Adrenal gland (tissue), 5 donors: ENCODE results near the gene UBA52.

ENCODE experiments used
- CTCF ChIP-seq, 6 experiments: fragments of 450-650 bp in 4 of 6; fragments of 200-600 bp in 2 of 6; sonication (generic) in 1 of 6; IDR thresholded peaks; 1 replicate in 5 of 6; 2 replicates in 1 of 6; pipeline versions ENCODE4 v1.5.1 to v1.8.0; 2016 to 2021; ENCODE audit warnings: antibody characterized with exemption in 6 of 6, mild to moderate bottlenecking in 2 of 6, moderate library complexity in 1 of 6
- POLR2A ChIP-seq, 2 donors: fragments of 450-650 bp; IDR thresholded peaks; one replicate each; pipeline ENCODE4 v1.6.1; 2017; ENCODE audit warnings: antibody characterized with exemption in 2 of 2, mild to moderate bottlenecking in 2 of 2, moderate library complexity in 1 of 2
- donor health status: DM: no; HTN: no; CAD: no.

DNA sequence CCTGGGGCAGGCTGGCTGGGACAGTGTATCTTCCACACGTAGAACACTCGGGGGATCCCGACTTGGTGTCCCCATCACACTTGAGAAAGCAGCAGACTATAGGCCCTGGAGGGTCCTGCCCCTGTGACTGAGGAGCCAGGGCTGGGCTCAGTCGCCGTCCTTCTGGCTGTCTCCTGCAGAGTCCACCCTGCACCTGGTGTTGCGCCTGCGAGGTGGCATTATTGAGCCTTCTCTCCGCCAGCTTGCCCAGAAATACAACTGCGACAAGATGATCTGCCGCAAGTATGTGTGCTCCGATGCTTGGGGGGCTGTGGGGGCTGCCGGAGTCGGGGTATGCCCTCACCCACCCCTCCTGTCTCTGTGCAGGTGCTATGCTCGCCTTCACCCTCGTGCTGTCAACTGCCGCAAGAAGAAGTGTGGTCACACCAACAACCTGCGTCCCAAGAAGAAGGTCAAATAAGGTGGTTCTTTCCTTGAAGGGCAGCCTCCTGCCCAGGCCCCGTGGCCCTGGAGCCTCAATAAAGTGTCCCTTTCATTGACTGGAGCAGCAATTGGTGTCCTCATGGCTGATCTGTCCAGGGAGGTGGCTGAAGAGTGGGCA lies 3.1 kb downstream of the UBA52 start:
- TF ChIP-seq CTCF (IDR thresholded peaks at IDR 0.05) (no peak), POLR2A (IDR thresholded peaks at IDR 0.05) (no peak)
